Spleen (tissue), 7 donors: Measurements from ENCODE around the gene PROX1.

Source experiments
- CTCF ChIP-seq, 11 experiments: fragments of 200-600 bp in 7 of 11; fragments of 450-650 bp in 4 of 11; sonication (generic) in 4 of 11; IDR thresholded peaks in 8 of 11; conservative IDR thresholded peaks in 3 of 11; 1 replicate in 7 of 11; 2 replicates in 4 of 11; pipeline versions ENCODE4 v1.4.0 to v1.8.0; 2016 to 2021; ENCODE audit warnings: antibody characterized with exemption in 11 of 11, inconsistent platforms in 4 of 11, mild to moderate bottlenecking in 1 of 11
- POLR2AphosphoS5 ChIP-seq, 3 donors: sonication (generic); formaldehyde crosslinking; IDR thresholded peaks; one replicate each; pipeline ENCODE4 v1.5.1; 2017; ENCODE audit warnings: antibody characterized with exemption in 3 of 3
- donor health status: DM: no; HTN: no; CAD: no; lungs with moderate emphysema.
- donor health status: DM: no; HTN: no; CAD: no.
- donor health status: DM: no; HTN: no; CAD: no.

GRCh38 chr1:214010717-214011116, 22.9 kb downstream of the PROX1 start:
- no peak for TF ChIP-seq CTCF (IDR thresholded peaks at IDR 0.05 in 8 of 11, conservative IDR thresholded peaks at IDR 0.05 in 3 of 11)
- TF ChIP-seq POLR2AphosphoS5 (IDR thresholded peaks at IDR 0.05) = no peak
